ENCODE measurements around the gene CNPY1. TPM values are rescaled to one million over a fixed set of nuclear protein-coding genes. Genes with fewer than 3 reads are reported as not detected.

Gene CNPY1
- total and polyA plus RNA-seq, 2 experiments from 2014 or later, result not detected

DNA sequence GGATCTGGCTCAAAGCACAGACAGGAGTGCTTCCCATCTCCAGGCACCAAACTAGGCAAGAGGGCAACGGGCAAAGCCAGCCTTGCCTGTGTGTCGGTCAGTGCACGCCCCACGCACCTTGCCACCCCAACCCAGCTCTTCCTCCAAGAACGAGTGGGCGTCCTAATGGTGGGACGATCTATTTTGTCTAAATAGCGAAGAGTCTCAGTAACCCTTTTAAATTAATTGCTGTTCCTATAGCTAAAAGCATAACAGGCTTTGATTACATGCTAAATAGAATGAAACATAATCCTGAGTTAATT lies 76.2 kb downstream of the CNPY1 start:
- H3K4me1 ChIP-seq (ENCODE audit: insufficient read depth), result peaks cover 7% of the 10 kb centered on the region
- 42% methylated on average over 8 of the region's 8 CpGs for WGBS (ENCODE audit: low lambda C conversion rate, missing lambda C conversion rate)

DNA sequence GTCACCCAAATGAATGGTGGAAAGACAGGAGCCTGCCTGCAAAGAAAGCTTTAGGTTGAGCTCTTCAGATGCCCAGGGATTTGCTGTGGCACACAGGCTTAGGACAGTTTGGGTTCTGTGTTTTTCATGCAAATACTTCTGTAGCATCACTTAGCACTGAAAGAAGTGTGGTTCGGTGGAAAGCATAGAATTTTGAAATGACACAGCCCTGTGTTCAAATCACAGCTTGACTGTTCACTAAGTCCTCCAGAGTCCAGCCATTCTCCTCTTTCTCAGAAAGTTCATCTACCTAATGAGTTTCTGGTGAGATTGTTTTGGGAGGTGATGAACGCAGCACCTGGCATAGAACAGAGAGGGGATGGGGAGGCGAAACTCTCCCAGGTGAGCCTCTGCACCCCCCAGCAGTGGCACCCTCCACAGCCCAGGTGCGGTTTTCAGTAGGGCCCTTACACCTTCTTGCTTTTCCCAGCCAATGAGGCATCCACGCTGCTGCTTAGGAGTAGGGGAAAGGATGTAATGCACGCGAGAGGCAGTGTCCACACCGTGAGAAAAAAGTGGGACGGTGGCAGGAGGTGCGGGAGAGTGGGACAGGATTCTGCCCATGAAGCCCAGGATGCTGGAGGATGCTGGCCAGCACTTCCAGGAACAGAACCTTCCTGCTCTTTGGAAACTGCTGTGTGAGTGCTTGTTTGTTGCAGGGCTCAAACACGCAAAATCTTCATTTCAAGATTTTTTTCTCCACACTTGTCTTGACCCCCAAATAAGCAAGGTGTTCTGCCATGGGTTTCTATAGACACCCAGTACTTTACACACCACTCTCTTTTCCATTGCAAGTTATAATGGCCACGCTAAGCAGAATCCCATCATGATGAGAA lies 76.8 kb downstream of the CNPY1 start:
- peaks cover 100% of the 10 kb centered on the region for H3K27me3 ChIP-seq
- H4K20me1 ChIP-seq (ENCODE audit: insufficient read depth, poor library complexity, severe bottlenecking), result peaks cover 3% of the 10 kb centered on the region
- TF ChIP-seq, protein P1, sequence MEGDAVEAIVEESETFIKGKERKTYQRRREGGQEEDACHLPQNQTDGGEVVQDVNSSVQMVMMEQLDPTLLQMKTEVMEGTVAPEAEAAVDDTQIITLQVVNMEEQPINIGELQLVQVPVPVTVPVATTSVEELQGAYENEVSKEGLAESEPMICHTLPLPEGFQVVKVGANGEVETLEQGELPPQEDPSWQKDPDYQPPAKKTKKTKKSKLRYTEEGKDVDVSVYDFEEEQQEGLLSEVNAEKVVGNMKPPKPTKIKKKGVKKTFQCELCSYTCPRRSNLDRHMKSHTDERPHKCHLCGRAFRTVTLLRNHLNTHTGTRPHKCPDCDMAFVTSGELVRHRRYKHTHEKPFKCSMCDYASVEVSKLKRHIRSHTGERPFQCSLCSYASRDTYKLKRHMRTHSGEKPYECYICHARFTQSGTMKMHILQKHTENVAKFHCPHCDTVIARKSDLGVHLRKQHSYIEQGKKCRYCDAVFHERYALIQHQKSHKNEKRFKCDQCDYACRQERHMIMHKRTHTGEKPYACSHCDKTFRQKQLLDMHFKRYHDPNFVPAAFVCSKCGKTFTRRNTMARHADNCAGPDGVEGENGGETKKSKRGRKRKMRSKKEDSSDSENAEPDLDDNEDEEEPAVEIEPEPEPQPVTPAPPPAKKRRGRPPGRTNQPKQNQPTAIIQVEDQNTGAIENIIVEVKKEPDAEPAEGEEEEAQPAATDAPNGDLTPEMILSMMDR (IDR thresholded peaks at IDR 0.05; ENCODE audit: poor library complexity), result no peak
- no peak for TF ChIP-seq EZH2phosphoT487 (IDR thresholded peaks at IDR 0.05; ENCODE audit: low read depth, severe bottlenecking, unreplicated experiment)
- TF ChIP-seq EZH2 (IDR thresholded peaks at IDR 0.05; ENCODE audit: borderline replicate concordance), result no peak
- peaks cover 7% of the 10 kb centered on the region for H3K4me1 ChIP-seq (ENCODE audit: insufficient read depth)
- no peak overlapping the region for H3K4me3 ChIP-seq
- no peaks in the 10 kb centered on the region for H3K36me3 ChIP-seq (replicated peaks; ENCODE audit: insufficient read depth, low read depth)
- WGBS (ENCODE audit: low lambda C conversion rate, missing lambda C conversion rate), result 15% methylated on average over 12 of the region's 12 CpGs
- H3K4me2 ChIP-seq, result no peak overlapping the region
- H3K79me2 ChIP-seq, result no peaks in the 10 kb centered on the region
- no peak overlapping the region for H2AFZ ChIP-seq
- H3K9me3 ChIP-seq (ENCODE audit: low read depth), result no peaks in the 10 kb centered on the region
- H3K27ac ChIP-seq, result no peak overlapping the region
- H3K9me2 ChIP-seq (replicated peaks; ENCODE audit: insufficient read depth), result no peaks in the 10 kb centered on the region
- DNase-seq (ENCODE audit: low spot score), result no peak

More for the DNA sequence above, 76.2 kb downstream of the CNPY1 start:
- Histone ChIP-seq H3K36me3 (replicated peaks; ENCODE audit: insufficient read depth, low read depth) (no peaks in the 10 kb centered on the region), H4K20me1 (ENCODE audit: insufficient read depth, poor library complexity, severe bottlenecking) (peaks cover 3% of the 10 kb centered on the region), H3K9me2 (replicated peaks; ENCODE audit: insufficient read depth) (no peaks in the 10 kb centered on the region), H3K79me2 (no peaks in the 10 kb centered on the region), H3K4me3 (no peak overlapping the region), H2AFZ (no peak overlapping the region), H3K27me3 (peaks cover 100% of the 10 kb centered on the region), H3K4me2 (no peak overlapping the region), H3K9me3 (ENCODE audit: low read depth) (no peaks in the 10 kb centered on the region), H3K27ac (no peak overlapping the region)
- TF ChIP-seq, protein P1 (IDR thresholded peaks at IDR 0.05; ENCODE audit: poor library complexity), result no peak
- no peak for TF ChIP-seq EZH2 (IDR thresholded peaks at IDR 0.05; ENCODE audit: borderline replicate concordance)
- no peak for TF ChIP-seq EZH2phosphoT487 (IDR thresholded peaks at IDR 0.05; ENCODE audit: low read depth, severe bottlenecking, unreplicated experiment)
- DNase-seq (ENCODE audit: low spot score), result no peak

DNA sequence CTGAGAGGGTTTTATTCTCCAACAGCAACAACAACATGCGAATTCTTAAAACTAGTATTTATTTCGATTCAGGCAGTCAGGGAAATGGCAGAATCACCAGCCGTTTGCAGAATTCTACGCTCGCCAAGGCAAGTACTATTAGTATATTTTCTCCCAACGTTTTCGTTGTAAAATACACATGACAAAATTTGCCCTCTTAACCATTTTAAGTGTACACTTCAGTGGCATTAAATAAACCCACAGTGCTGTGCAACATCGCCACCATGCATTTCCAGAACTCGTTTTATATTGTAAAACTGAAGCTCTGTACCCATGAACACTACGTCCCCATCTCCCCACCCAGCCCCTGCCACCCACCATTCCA lies 77.6 kb downstream of the CNPY1 start:
- H3K36me3 ChIP-seq (replicated peaks; ENCODE audit: insufficient read depth, low read depth), result no peaks in the 10 kb centered on the region
- TF ChIP-seq EZH2phosphoT487 (IDR thresholded peaks at IDR 0.05; ENCODE audit: low read depth, severe bottlenecking, unreplicated experiment) (no peak), EZH2 (IDR thresholded peaks at IDR 0.05; ENCODE audit: borderline replicate concordance) (no peak)
- TF ChIP-seq, protein P1 (IDR thresholded peaks at IDR 0.05; ENCODE audit: poor library complexity), result no peak
- H3K4me1 ChIP-seq (ENCODE audit: insufficient read depth), result peaks cover 7% of the 10 kb centered on the region
- no peak for DNase-seq (ENCODE audit: low spot score)
- H3K27me3 ChIP-seq, result peaks cover 100% of the 10 kb centered on the region
- H3K9me2 ChIP-seq (replicated peaks; ENCODE audit: insufficient read depth), result no peaks in the 10 kb centered on the region
- H3K9me3 ChIP-seq (ENCODE audit: low read depth), result no peaks in the 10 kb centered on the region
- H3K4me2 ChIP-seq, result peak overlapping the region; percentile 71
- no peaks in the 10 kb centered on the region for H3K79me2 ChIP-seq
- no peak overlapping the region for H3K4me3 ChIP-seq
- H2AFZ ChIP-seq, result no peak overlapping the region
- WGBS (ENCODE audit: low lambda C conversion rate, missing lambda C conversion rate), result 18% methylated on average over 10 of the region's 10 CpGs
- no peak overlapping the region for H3K27ac ChIP-seq
- H4K20me1 ChIP-seq (ENCODE audit: insufficient read depth, poor library complexity, severe bottlenecking), result peaks cover 3% of the 10 kb centered on the region

All from hepatocyte (in vitro differentiated cells).